Liver (tissue), 9 donors: ENCODE measurements around the gene NOTCH4. TPM values are rescaled to one million over a fixed set of nuclear protein-coding genes. Genes with fewer than 3 reads are reported as not detected.

ENCODE experiments used
- DNase-seq: peaks from one replicate; pipeline ENCODE4 v3.0.0-alpha.2; 2017; ENCODE audit warnings: low spot score
- H3K27ac ChIP-seq, 2 donors: one replicate each; pipeline ENCODE4 v1.7.0; 2013; ENCODE audit warnings: inconsistent platforms in 2 of 2, low read length in 2 of 2, control low read depth in 1 of 2, low read depth in 1 of 2, mild to moderate bottlenecking in 1 of 2
- H3K27me3 ChIP-seq, 4 donors: one replicate each; pipeline versions ENCODE4 v1.6.1 to v1.7.0; 2013; ENCODE audit warnings: low read length in 3 of 4, inconsistent platforms in 1 of 4, mild to moderate bottlenecking in 1 of 4, moderate library complexity in 1 of 4; ENCODE audit not compliant: control insufficient read depth in 4 of 4, insufficient read depth in 4 of 4
- H3K36me3 ChIP-seq, 4 donors: one replicate each; pipeline versions ENCODE4 v1.6.1 to v1.7.0; 2013; ENCODE audit warnings: low read length in 3 of 4, mild to moderate bottlenecking in 3 of 4, low read depth in 1 of 4, moderate library complexity in 1 of 4; ENCODE audit not compliant: control insufficient read depth in 4 of 4, insufficient read depth in 3 of 4
- H3K4me1 ChIP-seq, 4 donors: one replicate each; pipeline versions ENCODE4 v1.6.1 to v1.7.0; 2013; ENCODE audit warnings: low read length in 3 of 4, mild to moderate bottlenecking in 3 of 4, moderate library complexity in 1 of 4; ENCODE audit not compliant: control insufficient read depth in 4 of 4, insufficient read depth in 4 of 4
- H3K4me3 ChIP-seq, 3 donors: one replicate each; pipeline versions ENCODE4 v1.6.1 to v1.7.0; 2013; ENCODE audit warnings: low read length in 3 of 3, control low read depth in 1 of 3, low read depth in 1 of 3, mild to moderate bottlenecking in 1 of 3
- H3K9ac ChIP-seq, 2 donors: one replicate each; pipeline ENCODE4 v1.7.0; 2013; ENCODE audit warnings: low read length in 2 of 2, mild to moderate bottlenecking in 2 of 2, moderate library complexity in 2 of 2, control low read depth in 1 of 2, low read depth in 1 of 2
- H3K9me3 ChIP-seq, 4 donors: one replicate each; pipeline versions ENCODE4 v1.6.1 to v1.7.0; 2013; ENCODE audit warnings: low read length in 3 of 4; ENCODE audit not compliant: control insufficient read depth in 4 of 4
- ATF3 ChIP-seq: IDR thresholded peaks from 2 replicates; pipeline ENCODE4 v1.6.1; 2016; ENCODE audit warnings: antibody characterized with exemption
- CTCF ChIP-seq: fragments of 150-350 bp; IDR thresholded peaks from 2 replicates; pipeline ENCODE4 v1.5.1; 2017; ENCODE audit warnings: improper control_type of control experiment, low read depth, low read length; ENCODE audit not compliant: missing input control
- EGR1 ChIP-seq, 2 donors: IDR thresholded peaks; 2 replicates each; pipeline ENCODE4 v1.6.1; 2016 to 2018; ENCODE audit warnings: antibody characterized with exemption in 2 of 2, low read depth in 2 of 2
- FOXA1 ChIP-seq: IDR thresholded peaks from 2 replicates; pipeline ENCODE4 v1.6.1; 2016; ENCODE audit warnings: antibody characterized with exemption
- FOXA2 ChIP-seq: IDR thresholded peaks from 2 replicates; pipeline ENCODE4 v1.6.1; 2016; ENCODE audit warnings: antibody characterized with exemption
- GABPA ChIP-seq, 2 donors: IDR thresholded peaks in 1 of 2; conservative IDR thresholded peaks in 1 of 2; 2 replicates each; pipeline ENCODE4 v1.6.1; 2016; ENCODE audit warnings: antibody characterized with exemption in 2 of 2, mild to moderate bottlenecking in 1 of 2, moderate library complexity in 1 of 2
- JUND ChIP-seq, 2 donors: IDR thresholded peaks; 2 replicates each; pipeline ENCODE4 v1.6.1; 2016; ENCODE audit warnings: antibody characterized with exemption in 2 of 2
- RAD21 ChIP-seq, 2 donors: IDR thresholded peaks; 2 replicates each; pipeline ENCODE4 v1.6.1; 2016; ENCODE audit warnings: antibody characterized with exemption in 2 of 2, mild to moderate bottlenecking in 2 of 2
- REST ChIP-seq: IDR thresholded peaks from 2 replicates; pipeline ENCODE4 v1.6.1; 2016; ENCODE audit warnings: antibody characterized with exemption, mild to moderate bottlenecking
- YY1 ChIP-seq: IDR thresholded peaks from 2 replicates; pipeline ENCODE4 v1.6.1; 2016; ENCODE audit warnings: antibody characterized with exemption, mild to moderate bottlenecking
- WGBS: extraction: QIAGEN DNeasy Blood & Tissue Kit; methylation state at CpG from one replicate; pipeline ENCODE4 v1.1.7; 2013; 5-methylcytosine and 5-hydroxymethylcytosine counted together
- polyA plus RNA-seq, 2 donors: library from polyadenylated mRNA; stranded (reverse) in 1 of 2; unstranded in 1 of 2; fragments of 200-250 nt in 1 of 2; fragments of >200 nt in 1 of 2; fragmentation: Nextera tagmentation in 1 of 2; extraction: Ambion mirVana in 1 of 2; gene quantifications; one replicate each; pipeline versions ENCODE4 v1.2.1 to v1.2.3, GENCODE V29; 2013 to 2015
- total RNA-seq, 2 donors: library from RNA; depleted of rRNA; stranded (reverse); fragments of >200 nt; gene quantifications; one replicate each; pipeline ENCODE4 v1.2.3, GENCODE V29; 2014
- donor health status: healthy.
- donor health status: healthy.
- donor health status: healthy.
- donor health status: healthy.
- donor health status: healthy.

Gene NOTCH4
- total and polyA plus RNA-seq, 4 donors = 2.6 to 15.1 (median 8.8) TPM

- H3K4me3 ChIP-seq = no peak overlapping the region
- H3K27ac ChIP-seq = no peak overlapping the region
Observed at GRCh38 chr6:32179766-32180405, 44.0 kb downstream of the NOTCH4 start.

GRCh38 chr6:32178547-32179440, 45.1 kb downstream of the NOTCH4 start:
- no peak for TF ChIP-seq CTCF
- TF ChIP-seq JUND (IDR thresholded peaks at IDR 0.05) = no peak
- TF ChIP-seq RAD21 (IDR thresholded peaks at IDR 0.05) = no peak
- TF ChIP-seq YY1 = no peak
- TF ChIP-seq EGR1 (IDR thresholded peaks at IDR 0.05; ENCODE audit: low read depth in 2 of 2) = no peak
- no peak for TF ChIP-seq ATF3
- TF ChIP-seq GABPA (IDR thresholded peaks at IDR 0.05 in 1 of 2, conservative IDR thresholded peaks at IDR 0.05 in 1 of 2) = no peak
- TF ChIP-seq FOXA2 = no peak
- no peak for TF ChIP-seq FOXA1
- no peak for TF ChIP-seq REST
- H3K27ac ChIP-seq = peak overlapping the region; percentile 95 to 96
- H3K27me3 ChIP-seq = no peaks in the 10 kb centered on the region
- peaks cover 0 to 22% (median 10%) of the 10 kb centered on the region in 4 donors for H3K36me3 ChIP-seq
- H3K9me3 ChIP-seq = no peaks in the 10 kb centered on the region
- peak overlapping the region; percentile 45 to 98 for H3K9ac ChIP-seq
- DNase-seq = peak; percentile 52
- peaks cover 0 to 47% (median 42%) of the 10 kb centered on the region in 4 donors for H3K4me1 ChIP-seq
- peak overlapping the region; percentile 49 to 97 (median 78) for H3K4me3 ChIP-seq
- WGBS = 3% methylated on average over 24 of the region's 24 CpGs

More at GRCh38 chr6:32179766-32180405, 44.0 kb downstream of the NOTCH4 start:
- no peak for TF ChIP-seq REST
- Histone ChIP-seq H3K4me1 (peaks cover 0 to 38% (median 36%) of the 10 kb centered on the region in 4 donors), H3K36me3 (peaks cover 0 to 22% (median 10%) of the 10 kb centered on the region in 4 donors), H3K9me3 (no peaks in the 10 kb centered on the region), H3K27me3 (no peaks in the 10 kb centered on the region), H3K9ac (no peak overlapping the region)
- DNase-seq = no peak
- 83% methylated on average over 10 of the region's 10 CpGs for WGBS
